Endothelial cell (in vitro differentiated cells): ENCODE measurements around the gene SPINK2. TPM values are rescaled to one million over a fixed set of nuclear protein-coding genes. Genes with fewer than 3 reads are reported as not detected.

Experiments used
- DNase-seq: peaks from one replicate; pipeline ENCODE4 v3.0.0; 2021; ENCODE audit warnings: low spot score
- H3K27ac Mint-ChIP-seq: one replicate; pipeline ENCODE4 v1.8.0; 2021; ENCODE audit warnings: mixed read lengths, inconsistent platforms; ENCODE audit not compliant: unreplicated experiment
- H3K27me3 Mint-ChIP-seq: one replicate; pipeline ENCODE4 v1.8.0; 2021; ENCODE audit warnings: mild to moderate bottlenecking, moderate library complexity, mixed read lengths, inconsistent platforms; ENCODE audit not compliant: unreplicated experiment
- H3K36me3 Mint-ChIP-seq: one replicate; pipeline ENCODE4 v1.8.0; 2021; ENCODE audit warnings: mild to moderate bottlenecking, low read depth, mixed read lengths, inconsistent platforms; ENCODE audit not compliant: unreplicated experiment
- H3K4me1 Mint-ChIP-seq: one replicate; pipeline ENCODE4 v1.8.0; 2021; ENCODE audit warnings: mild to moderate bottlenecking, mixed read lengths, inconsistent platforms; ENCODE audit not compliant: unreplicated experiment
- H3K4me3 Mint-ChIP-seq: one replicate; pipeline ENCODE4 v1.8.0; 2021; ENCODE audit warnings: mild to moderate bottlenecking, mixed read lengths, inconsistent platforms; ENCODE audit not compliant: unreplicated experiment
- H3K9me3 Mint-ChIP-seq: one replicate; pipeline ENCODE4 v1.8.0; 2021; ENCODE audit warnings: mixed read lengths, inconsistent platforms; ENCODE audit not compliant: unreplicated experiment
- CTCF ChIP-seq: fragments of 200-600 bp; sonication (generic); IDR thresholded peaks from one replicate; pipeline ENCODE4 v1.5.0; 2021; ENCODE audit warnings: antibody characterized with exemption; ENCODE audit not compliant: unreplicated experiment
- total RNA-seq: library from RNA; stranded (reverse); fragmentation: NEBNext Ultra II Directional; extraction: Animal tissue kit (Norgen Biotek cat#: 25700); gene quantifications from one replicate; pipeline ENCODE4 v1.2.1, GENCODE V29; 2021; ENCODE audit not compliant: unreplicated experiment

SPINK2 gene
- total RNA-seq, 1 donor from 2014 or later = not detected

DNA sequence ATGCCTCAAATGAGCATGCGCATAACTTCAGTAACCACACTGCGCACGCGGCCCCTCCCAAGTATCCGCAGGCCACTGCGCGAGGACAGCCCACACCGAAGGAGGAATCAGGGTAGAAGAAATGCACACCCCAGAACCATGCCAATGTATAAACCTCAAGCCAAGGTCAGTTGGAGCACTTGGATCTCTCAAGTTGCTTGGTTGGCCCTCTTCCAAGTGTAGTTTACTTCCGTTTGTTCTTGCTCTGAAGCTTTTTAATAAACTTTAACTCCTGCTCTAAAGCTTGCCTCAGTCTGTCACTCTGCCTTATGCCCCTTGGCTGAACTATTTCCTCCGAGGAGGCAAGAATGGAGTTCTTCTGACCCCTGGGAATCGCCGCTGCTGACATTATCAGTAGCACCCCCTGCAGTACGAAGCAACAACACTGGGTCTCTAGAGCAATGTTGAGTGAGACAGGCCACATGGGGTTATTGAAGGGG lies 22.0 kb upstream of the SPINK2 start:
- no peak for TF ChIP-seq CTCF
- Mint-ChIP-seq H3K36me3 (no peaks in the 10 kb centered on the region), H3K27ac (no peak overlapping the region), H3K4me3 (no peak overlapping the region), H3K27me3 (peaks cover 9% of the 10 kb centered on the region), H3K4me1 (no peaks in the 10 kb centered on the region), H3K9me3 (no peaks in the 10 kb centered on the region)
- DNase-seq = no peak

DNA sequence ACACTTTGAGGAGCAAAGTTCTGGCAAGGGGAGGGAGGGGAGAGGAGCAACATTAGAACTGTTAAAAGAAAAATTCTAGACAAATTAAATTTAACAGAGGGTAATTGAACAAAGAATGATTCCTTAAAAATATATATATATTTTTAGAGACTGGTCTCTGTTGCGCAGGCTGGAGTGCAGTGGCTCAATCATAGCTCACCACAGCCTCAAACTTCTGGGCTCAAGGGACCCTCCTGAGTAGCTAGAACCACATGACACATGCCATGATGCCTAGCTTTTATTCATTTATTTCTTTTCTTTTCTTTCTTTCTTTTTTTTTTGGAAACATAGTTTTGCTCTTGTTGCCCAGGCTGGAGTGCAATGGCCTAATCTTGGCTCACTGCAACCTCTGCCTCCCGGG lies 19.1 kb upstream of the SPINK2 start:
- Mint-ChIP-seq H3K4me3 (no peak overlapping the region), H3K9me3 (no peaks in the 10 kb centered on the region), H3K36me3 (no peaks in the 10 kb centered on the region), H3K27ac (no peak overlapping the region), H3K4me1 (no peaks in the 10 kb centered on the region), H3K27me3 (peaks cover 7% of the 10 kb centered on the region)
- TF ChIP-seq CTCF = no peak
- DNase-seq = no peak

GRCh38 chr4:56828784-56829535 lies 7.5 kb upstream of the SPINK2 start:
- no peaks in the 10 kb centered on the region for H3K4me1 Mint-ChIP-seq
- H3K4me3 Mint-ChIP-seq = no peak overlapping the region
- no peak overlapping the region for H3K27ac Mint-ChIP-seq
- TF ChIP-seq CTCF = no peak
- no peaks in the 10 kb centered on the region for H3K36me3 Mint-ChIP-seq
- no peak for DNase-seq
- H3K9me3 Mint-ChIP-seq = no peaks in the 10 kb centered on the region
- H3K27me3 Mint-ChIP-seq = peaks cover 4% of the 10 kb centered on the region

GRCh38 chr4:56823933-56824600 lies 2.6 kb upstream of the SPINK2 start:
- DNase-seq = no peak
- Mint-ChIP-seq H3K4me3 (no peak overlapping the region), H3K9me3 (no peaks in the 10 kb centered on the region), H3K27ac (no peak overlapping the region), H3K36me3 (no peaks in the 10 kb centered on the region), H3K4me1 (peaks cover 7% of the 10 kb centered on the region), H3K27me3 (peaks cover 8% of the 10 kb centered on the region)
- no peak for TF ChIP-seq CTCF

GRCh38 chr4:56818797-56819196 lies 2.7 kb downstream of the SPINK2 start:
- no peak for DNase-seq
- no peak for TF ChIP-seq CTCF
- Mint-ChIP-seq H3K4me1 (peaks cover 7% of the 10 kb centered on the region), H3K9me3 (no peaks in the 10 kb centered on the region), H3K36me3 (no peaks in the 10 kb centered on the region), H3K4me3 (no peak overlapping the region), H3K27me3 (peaks cover 7% of the 10 kb centered on the region), H3K27ac (no peak overlapping the region)
